OCI-M2 (cell line): Measurements from ENCODE around the gene CPT1C.
"Not testable (repeated sequence)": the region's sequence is repeated elsewhere in the genome, so short reads cannot be mapped to it uniquely, and the experiment has no call there.

Experiments
- DNase-seq: peaks from one replicate; lab custom pipeline; 2025; ENCODE audit not compliant: unreplicated experiment; lab: John Stamatoyannopoulos, UW

Gene CPT1C

GRCh38 chr19:49701271-49701786 lies 10.4 kb downstream of the CPT1C start:
- DNase-seq = no peak

- DNase-seq = no peak
These were observed 14.1 kb downstream of the CPT1C start for GRCh38 chr19:49704888-49705642.

- DNase-seq = no peak
These were observed 15.0 kb downstream of the CPT1C start for GRCh38 chr19:49705919-49706318.

- DNase-seq = no peak
These were observed 19.5 kb downstream of the CPT1C start for GRCh38 chr19:49710372-49710951.

- no peak for DNase-seq
These were observed 21.5 kb downstream of the CPT1C start for GRCh38 chr19:49712397-49712859.

GRCh38 chr19:49713236-49713845 lies 22.4 kb downstream of the CPT1C start:
- no peak for DNase-seq

GRCh38 chr19:49716154-49716553 lies 25.2 kb downstream of the CPT1C start:
- no peak for DNase-seq

- no peak for DNase-seq
These were observed 27.6 kb downstream of the CPT1C start for GRCh38 chr19:49718511-49718910.

- DNase-seq = no peak
These were observed 28.1 kb downstream of the CPT1C start for GRCh38 chr19:49718991-49719390.

GRCh38 chr19:49719420-49719819 lies 28.5 kb downstream of the CPT1C start:
- DNase-seq = not testable (repeated sequence)

- DNase-seq = no peak
These were observed 36.5 kb downstream of the CPT1C start for GRCh38 chr19:49727217-49728030.

GRCh38 chr19:49730166-49730565 lies 39.2 kb downstream of the CPT1C start:
- no peak for DNase-seq

GRCh38 chr19:49738268-49738667 lies 47.4 kb downstream of the CPT1C start:
- DNase-seq = no peak

GRCh38 chr19:49739098-49739497 lies 48.2 kb downstream of the CPT1C start:
- no peak for DNase-seq

GRCh38 chr19:49739933-49740332 lies 49.0 kb downstream of the CPT1C start:
- DNase-seq = no peak

- DNase-seq = no peak
These were observed 50.4 kb downstream of the CPT1C start for GRCh38 chr19:49741210-49741844.

GRCh38 chr19:49744946-49745381 lies 54.0 kb downstream of the CPT1C start:
- no peak for DNase-seq

GRCh38 chr19:49746206-49746958 lies 55.5 kb downstream of the CPT1C start:
- DNase-seq = no peak

GRCh38 chr19:49749055-49749716 lies 58.3 kb downstream of the CPT1C start:
- DNase-seq = no peak
